Testis (tissue), 3 donors: ENCODE measurements around the gene B4GALNT2. TPM values are rescaled to one million over a fixed set of nuclear protein-coding genes. Genes with fewer than 3 reads are reported as not detected.

Source experiments
- DNase-seq: peaks from one replicate; pipeline ENCODE4 v3.0.0-alpha.2; 2019
- H3K27ac ChIP-seq, 2 donors: fragments of 200-600 bp; sonication (generic); one replicate each; pipeline ENCODE4 v1.5.1; 2019
- H3K27me3 ChIP-seq: fragments of 200-600 bp; sonication (generic); one replicate; pipeline ENCODE4 v1.5.1; 2019
- H3K36me3 ChIP-seq: fragments of 200-600 bp; sonication (generic); one replicate; pipeline ENCODE4 v1.5.1; 2017; ENCODE audit warnings: low read depth; ENCODE audit errors: missing control alignments
- H3K4me1 ChIP-seq: fragments of 200-600 bp; sonication (generic); one replicate; pipeline ENCODE4 v1.5.1; 2019
- H3K4me3 ChIP-seq, 2 donors: fragments of 200-600 bp; sonication (generic); one replicate each; pipeline ENCODE4 v1.5.1; 2017 to 2019
- H3K9me3 ChIP-seq: fragments of 200-600 bp; sonication (generic); one replicate; pipeline ENCODE4 v1.5.1; 2017
- CTCF ChIP-seq, 3 experiments: fragments of 450-650 bp in 2 of 3; fragments of 200-600 bp in 1 of 3; sonication (generic) in 1 of 3; IDR thresholded peaks; one replicate each; pipeline ENCODE4 v1.5.1; 2016 to 2019; ENCODE audit warnings: antibody characterized with exemption in 3 of 3, mild to moderate bottlenecking in 2 of 3, moderate library complexity in 1 of 3
- POLR2A ChIP-seq: fragments of 450-650 bp; IDR thresholded peaks from one replicate; pipeline ENCODE4 v1.6.1; 2017; ENCODE audit warnings: antibody characterized with exemption, mild to moderate bottlenecking, moderate library complexity
- WGBS, 2 donors: methylation state at CpG; one replicate each; pipeline ENCODE4 v1.1.5; 2018; 5-methylcytosine and 5-hydroxymethylcytosine counted together
- intact Hi-C: fragments of 100-400 bp; cut with DNase I; formaldehyde crosslinking; loops from one replicate; pipeline ENCODE4 v1.15.1; 2023; ENCODE audit warnings: low total_unique reads
- polyA plus RNA-seq: library from polyadenylated mRNA; stranded (reverse); fragments of 350-450 nt; fragmentation: Illumina TruSeq; extraction: RNeasy Lipid Tissue Mini Kit (QIAGEN cat#74804); gene quantifications from one replicate; pipeline ENCODE4 v1.2.3, GENCODE V29; 2014; ENCODE audit warnings: low read depth, low replicate concordance; ENCODE audit not compliant: insufficient read depth
- total RNA-seq, 2 donors: library from RNA; depleted of rRNA; stranded (reverse); fragments of >200 nt; gene quantifications; one replicate each; pipeline ENCODE4 v1.2.3, GENCODE V29; 2016

The B4GALNT2 gene
- total and polyA plus RNA-seq, 3 donors from 2014 or later = 0.24 to 0.69 (median 0.37) TPM

- WGBS, 2 donors = 18% methylated on average over 8 to 9 of the region's 9 CpGs
- TF ChIP-seq CTCF (IDR thresholded peaks at IDR 0.05) (no peak), POLR2A (no peak)
- Histone ChIP-seq H3K4me3 (no peak overlapping the region), H3K27ac (no peak overlapping the region), H3K9me3 (no peaks in the 10 kb centered on the region), H3K27me3 (no peaks in the 10 kb centered on the region), H3K36me3 (no peaks in the 10 kb centered on the region), H3K4me1 (peaks cover 5% of the 10 kb centered on the region)
- intact Hi-C loops = no loop called here
- DNase-seq = no peak
Observed at GRCh38 chr17:49223168-49223516, 90.6 kb downstream of the B4GALNT2 start.

DNA sequence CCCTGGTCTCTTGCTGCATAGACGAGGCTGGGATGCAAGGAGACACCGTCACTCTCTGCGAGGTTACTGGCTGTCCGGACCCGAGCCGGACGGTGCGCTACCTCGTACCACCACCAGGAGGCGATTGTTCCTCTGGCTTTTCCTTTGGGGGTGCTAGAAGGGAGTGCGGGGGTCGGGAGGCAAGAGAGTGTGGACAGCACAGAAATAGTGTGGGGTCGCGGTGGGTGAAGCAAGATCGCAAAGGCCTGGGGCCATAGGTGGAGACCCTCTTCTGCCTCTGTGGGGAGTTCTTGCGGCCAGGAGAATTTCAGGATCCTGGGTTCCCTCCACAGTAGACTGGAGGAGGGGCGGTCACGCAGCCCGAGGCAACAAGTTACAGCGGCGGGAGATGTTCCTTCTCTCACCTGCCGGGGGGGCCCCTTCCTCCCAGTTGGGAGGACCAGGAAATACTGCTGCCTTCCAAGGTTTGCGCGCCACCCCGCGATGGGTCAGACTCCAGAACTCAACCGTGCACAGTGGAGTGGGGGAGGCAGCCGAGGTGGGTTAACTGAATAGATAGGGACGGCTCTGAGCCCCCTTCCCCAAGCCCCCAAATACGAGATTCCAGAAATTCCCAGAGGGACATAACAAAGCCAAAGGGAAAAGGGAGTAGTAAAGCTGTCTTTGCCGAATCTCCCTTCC is 91.1 kb downstream of the B4GALNT2 start:
- Histone ChIP-seq H3K27me3 (no peaks in the 10 kb centered on the region), H3K4me3 (peak overlapping the region; percentile 9 to 26), H3K4me1 (peaks cover 5% of the 10 kb centered on the region), H3K27ac (no peak overlapping the region), H3K9me3 (no peaks in the 10 kb centered on the region), H3K36me3 (no peaks in the 10 kb centered on the region)
- intact Hi-C loops = no loop called here
- DNase-seq = peak; percentile 75
- 1% methylated on average over 23 to 31 of the region's 31 CpGs for WGBS, 2 donors
- TF ChIP-seq POLR2A (no peak), CTCF (IDR thresholded peaks at IDR 0.05) (peak; percentile 69 to 81 (median 75))

- DNase-seq = peak; percentile 29
- WGBS, 2 donors = 0 to 1% methylated on average over 6 to 49 of the region's 95 CpGs
- Histone ChIP-seq H3K27ac (no peak overlapping the region), H3K27me3 (no peaks in the 10 kb centered on the region), H3K9me3 (no peaks in the 10 kb centered on the region), H3K4me3 (peak overlapping the region; percentile 9 to 26), H3K4me1 (peaks cover 5% of the 10 kb centered on the region), H3K36me3 (no peaks in the 10 kb centered on the region)
- no peak for TF ChIP-seq POLR2A
- no peak for TF ChIP-seq CTCF (IDR thresholded peaks at IDR 0.05)
- intact Hi-C loops = no loop called here
Observed at GRCh38 chr17:49224198-49224996, 91.8 kb downstream of the B4GALNT2 start.

- H3K27me3 ChIP-seq = no peaks in the 10 kb centered on the region
- intact Hi-C loops = no loop called here
- WGBS, 2 donors = 12 to 21% methylated on average over 9 to 11 of the region's 11 CpGs
Observed at GRCh38 chr17:49224997-49225337, 92.4 kb downstream of the B4GALNT2 start.

More at GRCh38 chr17:49224997-49225337, 92.4 kb downstream of the B4GALNT2 start:
- TF ChIP-seq CTCF (IDR thresholded peaks at IDR 0.05) (no peak), POLR2A (no peak)
- DNase-seq = no peak
- H3K9me3 ChIP-seq = no peaks in the 10 kb centered on the region
- H3K4me1 ChIP-seq = peaks cover 6% of the 10 kb centered on the region
- no peak overlapping the region for H3K27ac ChIP-seq
- no peaks in the 10 kb centered on the region for H3K36me3 ChIP-seq
- H3K4me3 ChIP-seq = peak overlapping the region in 1 of 2 donors; percentile 26
